ENCODE results near the gene IRX6.

DNA sequence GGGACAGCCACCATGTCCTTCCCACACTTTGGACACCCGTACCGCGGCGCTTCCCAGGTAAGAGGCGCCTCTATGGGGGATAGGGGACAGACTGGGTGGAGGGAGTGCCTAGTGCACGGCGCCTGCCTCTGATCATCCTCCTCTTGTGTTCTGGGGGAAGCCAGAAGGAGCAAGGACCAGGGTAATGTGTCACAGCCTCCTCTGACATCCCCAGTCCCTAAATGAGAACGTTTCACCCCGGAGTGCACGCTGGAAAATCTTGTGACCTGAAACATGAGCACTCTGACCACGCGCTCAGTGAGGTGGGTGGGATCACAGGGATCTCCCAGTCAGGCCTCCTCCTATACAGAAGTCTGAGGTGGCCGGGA lies 1.1 kb downstream of the IRX6 start:
- TF ChIP-seq, protein P1, sequence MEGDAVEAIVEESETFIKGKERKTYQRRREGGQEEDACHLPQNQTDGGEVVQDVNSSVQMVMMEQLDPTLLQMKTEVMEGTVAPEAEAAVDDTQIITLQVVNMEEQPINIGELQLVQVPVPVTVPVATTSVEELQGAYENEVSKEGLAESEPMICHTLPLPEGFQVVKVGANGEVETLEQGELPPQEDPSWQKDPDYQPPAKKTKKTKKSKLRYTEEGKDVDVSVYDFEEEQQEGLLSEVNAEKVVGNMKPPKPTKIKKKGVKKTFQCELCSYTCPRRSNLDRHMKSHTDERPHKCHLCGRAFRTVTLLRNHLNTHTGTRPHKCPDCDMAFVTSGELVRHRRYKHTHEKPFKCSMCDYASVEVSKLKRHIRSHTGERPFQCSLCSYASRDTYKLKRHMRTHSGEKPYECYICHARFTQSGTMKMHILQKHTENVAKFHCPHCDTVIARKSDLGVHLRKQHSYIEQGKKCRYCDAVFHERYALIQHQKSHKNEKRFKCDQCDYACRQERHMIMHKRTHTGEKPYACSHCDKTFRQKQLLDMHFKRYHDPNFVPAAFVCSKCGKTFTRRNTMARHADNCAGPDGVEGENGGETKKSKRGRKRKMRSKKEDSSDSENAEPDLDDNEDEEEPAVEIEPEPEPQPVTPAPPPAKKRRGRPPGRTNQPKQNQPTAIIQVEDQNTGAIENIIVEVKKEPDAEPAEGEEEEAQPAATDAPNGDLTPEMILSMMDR (IDR thresholded peaks at IDR 0.05), result no peak
- TF ChIP-seq ZFX (IDR thresholded peaks at IDR 0.05; ENCODE audit: borderline replicate concordance), result no peak
